HT1080 (cell line): Measurements from ENCODE around the gene CDK11A. TPM values are rescaled to one million over a fixed set of nuclear protein-coding genes. Genes with fewer than 3 reads are reported as not detected.
"Not testable (repeated sequence)": the region's sequence is repeated elsewhere in the genome, so short reads cannot be mapped to it uniquely, and the experiment has no call there.

Experiments
- DNase-seq: peaks from one replicate; pipeline ENCODE4 v3.0.0-alpha.2; 2015; ENCODE audit warnings: low read depth
- total RNA-seq: library from RNA; depleted of rRNA; stranded (reverse); fragments of >200 nt; shearing (Covaris generic); gene quantifications from 2 replicates; pipeline ENCODE4 v1.2.3, GENCODE V29; 2014; rRNA removed

Gene CDK11A
- total RNA-seq, 1 experiment from 2014 or later = 11.8 TPM

DNA sequence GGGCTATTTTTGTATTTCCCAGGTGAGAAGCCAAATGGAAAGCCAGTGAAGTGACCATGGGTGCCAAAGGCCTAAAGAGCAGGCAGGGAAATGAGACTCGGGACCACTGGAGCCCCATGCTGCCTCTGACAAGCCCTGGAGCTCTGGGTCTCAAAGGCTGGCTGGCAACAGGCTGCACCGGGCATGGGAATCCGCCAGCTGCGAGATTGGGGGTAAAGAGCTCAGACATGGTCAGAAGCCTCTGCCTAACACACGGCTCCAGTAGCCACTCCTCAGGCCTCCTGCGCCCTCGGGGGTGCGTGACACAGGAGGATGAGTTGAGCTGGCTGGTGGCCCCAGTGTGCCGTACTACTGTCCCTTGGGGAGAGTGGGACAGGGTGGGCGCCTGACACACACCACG, 59.8 kb downstream of the CDK11A start:
- not testable (repeated sequence) for DNase-seq

DNA sequence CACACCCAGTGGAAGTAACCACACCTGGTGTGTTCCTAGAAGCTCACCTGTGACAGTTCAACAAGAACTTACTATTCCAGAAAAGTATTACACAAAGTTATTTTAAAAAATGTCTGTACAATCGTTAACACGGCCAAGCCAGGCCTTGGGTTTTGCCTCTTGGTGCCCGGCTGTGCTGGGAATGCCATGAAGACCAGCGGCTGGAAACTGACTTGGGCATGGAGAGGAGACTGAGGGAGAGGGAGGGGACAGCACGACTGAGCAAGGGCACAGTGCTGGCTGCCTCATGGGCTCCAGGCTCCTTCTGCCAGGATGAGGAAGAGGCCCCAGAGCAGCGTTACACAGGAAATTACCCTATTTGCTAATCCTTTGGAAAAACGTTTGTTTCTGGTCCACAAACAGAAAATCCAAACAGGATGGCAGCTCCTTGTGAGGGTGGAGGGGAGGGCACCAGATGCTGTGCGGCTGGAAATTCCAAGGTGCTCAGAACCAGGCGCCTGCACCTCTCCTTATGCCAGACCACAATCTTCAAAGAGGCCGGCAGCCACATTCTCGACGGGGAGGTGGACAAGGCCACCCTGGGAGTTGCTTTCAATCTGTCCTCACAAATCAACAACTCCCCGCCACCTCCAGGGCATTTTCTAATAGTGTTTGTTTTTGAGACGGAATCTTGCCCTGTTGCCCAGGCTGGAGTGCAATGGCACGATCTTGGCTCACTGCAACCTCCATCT, 61.2 kb downstream of the CDK11A start:
- DNase-seq = not testable (repeated sequence)

DNA sequence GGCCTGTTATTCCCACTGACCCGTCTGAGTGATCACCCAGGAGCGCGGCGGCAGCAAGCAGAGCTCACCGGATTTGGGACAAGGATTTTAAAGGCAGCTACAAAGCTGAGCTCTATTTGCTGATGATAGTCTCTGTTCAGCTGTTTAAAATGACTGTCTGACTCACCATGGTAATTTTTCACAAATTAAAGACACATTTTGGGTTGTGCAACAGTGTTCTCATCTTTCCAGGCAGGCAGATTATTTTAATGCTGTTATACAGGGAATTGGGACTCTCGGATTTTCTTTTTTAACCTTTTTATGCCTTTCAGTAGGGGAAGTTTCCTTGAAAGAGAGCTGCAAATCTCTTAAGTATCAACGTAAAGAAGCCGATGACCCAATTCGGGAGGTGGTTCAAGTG, 61.8 kb downstream of the CDK11A start:
- not testable (repeated sequence) for DNase-seq

DNA sequence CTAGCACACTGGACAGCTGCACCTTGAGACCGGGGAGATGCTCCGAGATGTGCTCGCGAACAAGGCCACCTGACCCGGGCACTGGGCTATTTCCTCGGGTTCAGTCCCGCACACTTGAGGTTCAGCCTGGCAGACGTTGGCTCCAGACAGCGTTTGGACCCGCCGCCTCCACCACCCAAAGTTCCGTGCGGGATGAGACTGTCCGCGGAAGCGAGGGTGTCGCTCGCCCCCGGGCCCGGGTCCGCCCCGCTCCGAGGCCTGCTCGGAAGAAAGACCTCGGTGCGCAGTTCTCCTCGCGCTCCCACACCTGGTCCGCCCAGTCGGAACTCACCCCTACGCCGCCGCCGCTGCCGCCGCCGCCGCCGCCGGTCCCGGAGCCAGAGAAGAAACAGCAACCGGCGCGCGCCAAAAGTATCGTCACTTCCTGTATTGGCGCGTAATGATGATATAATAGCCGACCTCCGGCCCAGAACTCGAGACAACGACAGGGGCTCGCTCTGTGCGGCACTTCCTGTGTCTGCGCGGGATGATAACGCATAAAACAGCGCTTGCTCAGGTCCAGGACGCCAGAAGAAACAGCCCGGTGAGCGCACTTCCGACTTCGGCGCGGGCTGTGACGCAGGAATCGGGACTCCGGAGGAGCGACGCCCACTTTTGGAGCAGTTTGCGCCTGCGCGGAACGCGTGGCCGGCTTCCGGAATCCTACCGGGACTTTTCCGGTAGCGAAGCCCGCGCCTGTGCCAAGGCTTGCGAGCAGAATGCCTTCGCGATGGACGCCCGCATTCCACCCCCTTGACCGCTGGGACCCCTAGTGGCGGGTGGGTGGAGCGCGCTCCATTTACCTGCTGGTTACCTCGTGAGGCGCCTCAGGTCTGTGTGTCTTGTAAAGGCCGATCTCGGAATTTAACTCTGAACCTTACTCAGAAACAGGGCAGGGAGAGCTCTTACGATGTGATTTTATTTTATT, 65.3 kb downstream of the CDK11A start, which contains the start of gene CDK11B:
Gene CDK11B (minus strand): TSS at position 422 of the 967 bp plus-strand sequence. CDS start 1,519 bp downstream, outside the sequence.
- DNase-seq = peak; percentile 97

Other genes starting within 250 kb of the CDK11A start
- 93.9 and 96.6 TPM in 2 replicates for gene ATAD3A, start 212.2 kb downstream of the CDK11A start, total RNA-seq
- 3.1 TPM in 1 of 2 replicates, not detected in the other for gene TMEM240, start 183.7 kb downstream of the CDK11A start, total RNA-seq
- gene SSU72, start 149.5 kb downstream of the CDK11A start, total RNA-seq = 69.6 and 99.4 TPM in 2 replicates
- gene FNDC10, start 124.2 kb downstream of the CDK11A start, total RNA-seq = 0.20 and 0.66 TPM in 2 replicates
- gene MIB2, start 108.9 kb downstream of the CDK11A start, total RNA-seq = 11.0 and 12.6 TPM in 2 replicates
- not detected in 2 replicates for gene MMP23B, start 92.2 kb downstream of the CDK11A start, total RNA-seq
- 19.3 and 21.9 TPM in 2 replicates for gene CDK11B, start 65.4 kb downstream of the CDK11A start, total RNA-seq
- gene SLC35E2B, start 31.6 kb downstream of the CDK11A start, total RNA-seq = 13.7 and 18.1 TPM in 2 replicates
- gene NADK, start 54.1 kb upstream of the CDK11A start, total RNA-seq = 44.7 and 58.5 TPM in 2 replicates
- gene GNB1, start 166.7 kb upstream of the CDK11A start, total RNA-seq = 57.4 and 74.5 TPM in 2 replicates
- gene CALML6, start 190.9 kb upstream of the CDK11A start, total RNA-seq = not detected in 2 replicates
- 0.30 and 0.69 TPM in 2 replicates for gene TMEM52, start 194.9 kb upstream of the CDK11A start, total RNA-seq